ENCODE results near the gene FGD5. TPM values are rescaled to one million over a fixed set of nuclear protein-coding genes. Genes with fewer than 3 reads are reported as not detected.

The FGD5 gene
- total RNA-seq, 1 donor from 2014 or later, result 15.3 TPM

GRCh38 chr3:14772533-14773138 lies 46.1 kb upstream of the FGD5 start:
- H3K27ac Mint-ChIP-seq, result no peak overlapping the region
- H3K4me1 Mint-ChIP-seq (ENCODE audit: unreplicated experiment), result no peaks in the 10 kb centered on the region
- TF ChIP-seq CTCF (conservative IDR thresholded peaks at IDR 0.05), result no peak
- H3K36me3 Mint-ChIP-seq, result no peaks in the 10 kb centered on the region
- peak; percentile 62 for DNase-seq (ENCODE audit: extremely low spot score, unreplicated experiment)
- no peak overlapping the region for H3K4me3 Mint-ChIP-seq
- no peaks in the 10 kb centered on the region for H3K9me3 Mint-ChIP-seq
- peaks cover 4% of the 10 kb centered on the region for H3K27me3 Mint-ChIP-seq

- Mint-ChIP-seq H3K27me3 (peaks cover 4% of the 10 kb centered on the region), H3K36me3 (no peaks in the 10 kb centered on the region), H3K27ac (no peak overlapping the region), H3K4me1 (ENCODE audit: unreplicated experiment) (no peaks in the 10 kb centered on the region), H3K9me3 (no peaks in the 10 kb centered on the region), H3K4me3 (no peak overlapping the region)
- TF ChIP-seq CTCF (conservative IDR thresholded peaks at IDR 0.05), result no peak
- DNase-seq (ENCODE audit: extremely low spot score, unreplicated experiment), result no peak
Observed at GRCh38 chr3:14773281-14773680, 45.5 kb upstream of the FGD5 start.

GRCh38 chr3:14773691-14774128 lies 45.1 kb upstream of the FGD5 start:
- TF ChIP-seq CTCF (conservative IDR thresholded peaks at IDR 0.05), result no peak
- H3K27me3 Mint-ChIP-seq, result peaks cover 4% of the 10 kb centered on the region
- H3K27ac Mint-ChIP-seq, result no peak overlapping the region
- no peaks in the 10 kb centered on the region for H3K9me3 Mint-ChIP-seq
- H3K4me1 Mint-ChIP-seq (ENCODE audit: unreplicated experiment), result no peaks in the 10 kb centered on the region
- no peaks in the 10 kb centered on the region for H3K36me3 Mint-ChIP-seq
- no peak overlapping the region for H3K4me3 Mint-ChIP-seq
- peak; percentile 34 for DNase-seq (ENCODE audit: extremely low spot score, unreplicated experiment)

- Mint-ChIP-seq H3K9me3 (no peaks in the 10 kb centered on the region), H3K4me3 (no peak overlapping the region), H3K27me3 (no peaks in the 10 kb centered on the region), H3K27ac (no peak overlapping the region), H3K4me1 (ENCODE audit: unreplicated experiment) (no peaks in the 10 kb centered on the region), H3K36me3 (no peaks in the 10 kb centered on the region)
- no peak for TF ChIP-seq CTCF (conservative IDR thresholded peaks at IDR 0.05)
- no peak for DNase-seq (ENCODE audit: extremely low spot score, unreplicated experiment)
Observed at GRCh38 chr3:14774431-14774830, 44.3 kb upstream of the FGD5 start.

GRCh38 chr3:14775011-14775410 lies 43.8 kb upstream of the FGD5 start:
- no peaks in the 10 kb centered on the region for H3K9me3 Mint-ChIP-seq
- no peaks in the 10 kb centered on the region for H3K27me3 Mint-ChIP-seq
- H3K36me3 Mint-ChIP-seq, result no peaks in the 10 kb centered on the region
- no peak overlapping the region for H3K27ac Mint-ChIP-seq
- H3K4me3 Mint-ChIP-seq, result no peak overlapping the region
- DNase-seq (ENCODE audit: extremely low spot score, unreplicated experiment), result peak; percentile 43
- H3K4me1 Mint-ChIP-seq (ENCODE audit: unreplicated experiment), result no peaks in the 10 kb centered on the region
- no peak for TF ChIP-seq CTCF (conservative IDR thresholded peaks at IDR 0.05)

GRCh38 chr3:14775563-14775962 lies 43.2 kb upstream of the FGD5 start:
- Mint-ChIP-seq H3K9me3 (no peaks in the 10 kb centered on the region), H3K27ac (no peak overlapping the region), H3K36me3 (no peaks in the 10 kb centered on the region), H3K4me1 (ENCODE audit: unreplicated experiment) (no peaks in the 10 kb centered on the region), H3K4me3 (no peak overlapping the region), H3K27me3 (no peaks in the 10 kb centered on the region)
- TF ChIP-seq CTCF (conservative IDR thresholded peaks at IDR 0.05), result no peak
- DNase-seq (ENCODE audit: extremely low spot score, unreplicated experiment), result peak; percentile 20

Measured in type B pancreatic cell (in vitro differentiated cells).